OCI-LY3 (cell line): ENCODE measurements around the gene DNAJC4.

Experiments
- H2AFZ ChIP-seq: fragments of 200-600, 300-600 bp; shearing (Covaris generic); 2 replicates; pipeline ENCODE4 v1.6.0; 2014; ENCODE audit warnings: antibody characterized with exemption, low read depth, low read length
- H3K27ac ChIP-seq: fragments of 200-600, 300-600 bp; sonication (generic); 2 replicates; pipeline ENCODE4 v1.5.1; 2014; ENCODE audit warnings: mild to moderate bottlenecking, low read length, moderate library complexity, mixed read lengths
- H3K27me3 ChIP-seq: fragments of 200-600, 300-600 bp; sonication (generic); 2 replicates; pipeline ENCODE4 v1.6.1; 2014; ENCODE audit warnings: low read depth, low read length, mixed read lengths
- H3K36me3 ChIP-seq: fragments of 200-600, 300-600 bp; sonication (generic); replicated peaks from 2 replicates; pipeline ENCODE3; 2014; ENCODE audit warnings: low read depth, low read length, mixed read lengths
- H3K4me1 ChIP-seq: fragments of 300-600, 200-600 bp; sonication (generic); 2 replicates; pipeline ENCODE4 v1.6.1; 2014; ENCODE audit warnings: low read length, mixed read lengths
- H3K4me2 ChIP-seq: fragments of 200-600, 300-600 bp; sonication (generic); 2 replicates; pipeline ENCODE4 v1.6.1; 2014; ENCODE audit warnings: low read length, mixed read lengths
- H3K4me3 ChIP-seq: fragments of 300-600, 200-600 bp; sonication (generic); 2 replicates; pipeline ENCODE4 v1.5.1; 2014; ENCODE audit warnings: antibody characterized with exemption, mild to moderate bottlenecking, low read length, moderate library complexity
- H3K79me2 ChIP-seq: fragments of 300-600, 200-600 bp; shearing (Covaris generic); 2 replicates; pipeline ENCODE4 v1.6.1; 2014; ENCODE audit warnings: mild to moderate bottlenecking, low read length, mixed read lengths
- H3K9ac ChIP-seq: fragments of 300-600, 200-600 bp; shearing (Covaris generic); 2 replicates; pipeline ENCODE4 v1.6.0; 2014; ENCODE audit warnings: mild to moderate bottlenecking, low read length, moderate library complexity
- H3K9me3 ChIP-seq: fragments of 200-600, 300-600 bp; shearing (Covaris generic); 2 replicates; pipeline ENCODE4 v1.6.1; 2014; ENCODE audit warnings: low read length, mixed read lengths; ENCODE audit not compliant: insufficient read depth
- H4K20me1 ChIP-seq: fragments of 200-600, 300-600 bp; sonication (generic); 2 replicates; pipeline ENCODE4 v1.6.1; 2016; ENCODE audit warnings: low read length, mixed read lengths; ENCODE audit not compliant: insufficient read depth
- CTCF ChIP-seq: fragments of 200-600, 300-600 bp; sonication (generic); IDR thresholded peaks from 2 replicates; pipeline ENCODE4 v1.5.1; 2014; ENCODE audit warnings: antibody characterized with exemption, low read length, low read depth
- EZH2phosphoT487 ChIP-seq: fragments of 200-600 bp; shearing (Covaris generic); IDR thresholded peaks from 2 replicates; pipeline ENCODE4 v1.6.1; 2018; ENCODE audit warnings: antibody characterized with exemption, mixed run types, low read depth

Gene DNAJC4

GRCh38 chr11:64202992-64203391 is 27.4 kb upstream of the DNAJC4 start:
- Histone ChIP-seq H3K79me2 (peaks cover 27% of the 10 kb centered on the region), H3K4me1 (peaks cover 42% of the 10 kb centered on the region), H3K4me3 (no peak overlapping the region), H3K36me3 (peaks cover 50% of the 10 kb centered on the region), H3K9me3 (no peaks in the 10 kb centered on the region), H2AFZ (no peak overlapping the region), H3K4me2 (no peak overlapping the region), H3K27ac (no peak overlapping the region), H4K20me1 (no peaks in the 10 kb centered on the region; the same call in 1 of the 2 replicates), H3K27me3 (no peaks in the 10 kb centered on the region), H3K9ac (no peak overlapping the region)
- no peak for TF ChIP-seq CTCF
- TF ChIP-seq EZH2phosphoT487, result no peak

GRCh38 chr11:64203421-64204079 is 26.8 kb upstream of the DNAJC4 start:
- H3K4me1 ChIP-seq, result peaks cover 47% of the 10 kb centered on the region
- H3K9me3 ChIP-seq, result no peaks in the 10 kb centered on the region
- H3K27me3 ChIP-seq, result no peaks in the 10 kb centered on the region
- H4K20me1 ChIP-seq, result no peaks in the 10 kb centered on the region; the same call in 1 of the 2 replicates
- no peak overlapping the region for H3K4me3 ChIP-seq
- peaks cover 33% of the 10 kb centered on the region for H3K79me2 ChIP-seq
- H2AFZ ChIP-seq, result no peak overlapping the region
- H3K36me3 ChIP-seq, result peaks cover 53% of the 10 kb centered on the region
- no peak overlapping the region for H3K4me2 ChIP-seq
- H3K9ac ChIP-seq, result no peak overlapping the region
- no peak overlapping the region for H3K27ac ChIP-seq
- TF ChIP-seq CTCF (no peak), EZH2phosphoT487 (no peak)

GRCh38 chr11:64204080-64204440 is 26.3 kb upstream of the DNAJC4 start:
- H3K4me1 ChIP-seq, result peaks cover 47% of the 10 kb centered on the region

More at GRCh38 chr11:64204080-64204440, 26.3 kb upstream of the DNAJC4 start:
- no peaks in the 10 kb centered on the region for H3K27me3 ChIP-seq
- H2AFZ ChIP-seq, result no peak overlapping the region
- peaks cover 36% of the 10 kb centered on the region for H3K79me2 ChIP-seq
- TF ChIP-seq EZH2phosphoT487, result no peak
- TF ChIP-seq CTCF, result no peak
- H3K4me3 ChIP-seq, result no peak overlapping the region
- H3K9ac ChIP-seq, result no peak overlapping the region
- no peaks in the 10 kb centered on the region for H3K9me3 ChIP-seq
- no peak overlapping the region for H3K4me2 ChIP-seq
- no peak overlapping the region for H3K27ac ChIP-seq
- no peaks in the 10 kb centered on the region; the same call in 1 of the 2 replicates for H4K20me1 ChIP-seq
- H3K36me3 ChIP-seq, result peaks cover 56% of the 10 kb centered on the region
